GM18519 (cell line): ENCODE results near the gene CDH23.

Experiments
- ATAC-seq: cut with Tn5 transposase; IDR thresholded peaks from one replicate; pipeline ENCODE4 v1.9.1; 2021; ENCODE audit warnings: mild to moderate bottlenecking, moderate library complexity; ENCODE audit not compliant: unreplicated experiment, low FRiP score

CDH23 gene

DNA sequence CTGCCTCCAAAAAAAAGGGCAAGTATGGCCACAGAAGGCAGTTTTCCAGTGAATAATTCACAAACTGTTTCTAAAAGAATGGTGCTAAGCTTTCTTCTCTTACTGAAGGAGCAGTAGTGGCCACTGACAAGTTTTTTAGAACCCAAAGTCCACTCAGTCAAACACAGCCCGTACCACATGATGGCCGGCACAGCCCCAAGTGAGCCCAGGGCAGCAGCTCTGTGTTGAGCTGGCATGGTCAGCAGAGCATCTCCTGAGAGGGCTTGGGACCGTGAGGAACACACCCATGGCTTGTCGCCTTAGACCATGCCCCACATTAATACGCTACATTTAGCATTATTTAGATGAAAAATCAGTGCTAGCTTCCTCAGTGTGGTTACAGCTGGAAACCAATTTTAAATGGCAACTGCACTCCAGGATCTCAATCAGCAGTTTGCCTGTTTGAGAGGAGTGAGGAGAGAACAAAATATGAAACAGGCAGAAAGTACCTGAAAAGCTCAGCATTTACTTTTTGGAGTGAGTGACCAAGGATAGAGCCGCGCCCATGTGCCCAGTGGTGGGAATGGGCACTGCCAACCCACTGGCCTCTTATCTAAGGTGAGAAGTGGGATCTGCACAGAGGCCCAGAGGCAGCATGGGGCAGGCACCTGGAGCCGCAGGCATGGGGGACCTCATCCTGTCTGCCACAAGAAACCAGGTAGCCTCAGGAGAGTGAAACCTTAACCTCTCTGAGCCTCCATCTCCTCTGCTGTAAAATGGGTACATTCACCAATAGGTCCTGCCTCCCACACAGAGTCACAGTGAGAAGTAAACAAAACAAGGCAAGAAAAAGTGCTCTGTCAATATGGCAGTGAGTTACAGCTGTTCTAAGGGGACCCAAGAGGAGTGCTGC, 437.0 kb downstream of the CDH23 start:
- no peak for ATAC-seq

DNA sequence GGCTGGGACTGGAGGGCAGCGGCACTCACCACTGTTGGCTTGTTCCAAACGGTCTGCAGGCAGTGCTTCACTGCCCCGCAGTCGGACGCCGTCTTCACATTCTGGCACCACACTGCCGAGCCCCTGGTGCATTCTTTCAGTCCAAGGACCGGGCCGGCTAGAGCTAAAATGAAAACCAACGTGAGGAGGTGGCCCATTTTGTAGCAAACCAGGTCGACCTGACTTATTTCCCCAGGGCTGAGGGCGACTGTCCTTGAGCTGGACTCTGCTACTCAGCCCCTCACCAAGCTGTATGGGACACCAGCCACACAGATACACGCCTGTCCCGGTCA, 437.6 kb downstream of the CDH23 start:
- ATAC-seq, result no peak

DNA sequence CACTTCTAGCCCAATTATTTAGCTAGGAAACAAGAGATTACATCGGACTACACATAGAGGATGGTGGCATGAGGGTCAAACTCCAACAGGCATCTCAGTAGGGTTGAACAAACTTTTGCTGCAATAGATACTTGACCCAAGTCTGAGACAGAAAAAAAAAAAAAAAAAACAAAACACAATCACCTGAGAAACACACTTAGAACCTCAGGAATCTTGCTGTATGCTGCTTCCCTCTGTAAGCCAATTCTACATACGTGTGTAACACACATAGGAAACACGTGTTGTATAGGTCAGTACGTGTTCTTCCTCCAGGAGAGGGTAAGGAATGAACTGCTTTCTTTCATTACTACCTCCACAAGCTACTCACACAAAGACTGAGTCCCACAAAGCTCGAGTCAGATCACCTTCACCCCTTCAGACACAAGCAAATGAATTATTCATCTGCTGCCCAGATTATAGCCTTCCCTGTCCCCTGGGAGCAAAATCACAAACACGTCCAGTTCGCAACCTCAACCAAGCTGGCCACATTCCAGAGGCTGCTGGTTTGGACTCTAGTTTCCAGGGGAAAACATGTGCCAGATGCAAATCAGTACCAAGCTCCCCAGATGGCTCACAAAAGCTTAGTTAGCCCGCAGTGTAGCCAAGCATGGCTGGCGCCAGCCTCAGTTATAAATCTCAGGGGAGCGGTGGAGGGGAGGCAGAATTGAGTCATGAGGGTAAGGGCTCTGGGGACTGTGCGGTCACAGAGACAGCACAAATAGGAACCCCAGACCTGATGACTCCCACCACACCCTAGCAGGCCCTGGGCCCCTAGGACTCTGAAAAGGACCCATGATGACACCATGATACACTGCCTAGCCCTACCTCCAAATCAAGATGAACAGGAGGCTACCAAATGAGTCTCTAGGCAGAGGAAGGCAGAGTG, 439.2 kb downstream of the CDH23 start:
- peak; percentile 75 for ATAC-seq

DNA sequence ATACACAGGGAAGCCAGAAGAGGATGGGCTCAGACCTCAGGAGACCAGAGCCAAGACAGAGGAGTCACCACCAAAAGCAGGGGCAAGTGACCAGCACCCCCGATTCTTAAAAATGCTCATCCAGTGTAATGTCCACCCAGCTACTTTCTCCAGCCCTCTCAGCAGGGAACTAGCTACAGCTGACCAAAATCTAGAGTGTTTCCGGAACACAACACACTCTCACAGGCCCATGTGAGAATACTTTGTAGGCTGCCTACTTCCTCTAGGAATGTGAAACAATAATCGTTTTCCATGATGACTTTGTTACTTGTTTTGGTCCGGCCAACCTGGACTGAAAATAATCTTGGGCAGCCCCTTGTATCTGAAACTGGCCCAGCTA, 439.9 kb downstream of the CDH23 start:
- ATAC-seq, result no peak

DNA sequence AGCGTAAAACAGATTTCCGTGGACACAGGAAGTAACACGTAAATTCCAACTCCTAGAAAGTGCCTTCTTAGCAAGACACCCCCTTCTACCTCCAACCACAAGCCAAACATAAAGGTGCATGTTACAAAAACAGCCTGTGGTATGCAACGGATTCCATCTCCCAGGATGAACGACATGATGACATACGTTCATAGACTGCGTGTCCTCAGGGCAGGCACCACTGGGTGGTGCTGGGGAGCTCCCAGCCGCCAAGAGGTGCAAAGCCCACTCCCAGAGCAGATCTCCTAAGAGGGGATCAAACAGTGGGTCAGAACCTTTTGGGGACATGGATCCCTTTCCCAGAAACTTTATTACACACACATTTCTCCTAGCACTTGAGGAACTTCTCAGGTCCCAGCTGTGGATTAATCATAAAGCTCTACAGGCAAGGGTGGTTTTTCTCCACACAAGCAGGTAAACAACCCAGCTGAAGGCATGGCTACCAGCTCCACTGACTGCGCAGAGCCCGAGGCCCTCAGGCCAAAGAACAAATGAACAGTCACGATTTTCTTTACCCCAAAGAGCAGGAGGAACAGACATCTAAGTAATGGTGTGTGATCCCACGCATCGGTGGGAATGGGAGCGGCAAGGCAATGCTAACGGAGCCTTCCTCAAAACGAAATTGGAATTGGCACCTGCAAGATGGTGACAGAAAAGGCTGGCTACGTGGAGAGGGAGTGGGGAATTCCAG, 440.5 kb downstream of the CDH23 start:
- ATAC-seq, result no peak

DNA sequence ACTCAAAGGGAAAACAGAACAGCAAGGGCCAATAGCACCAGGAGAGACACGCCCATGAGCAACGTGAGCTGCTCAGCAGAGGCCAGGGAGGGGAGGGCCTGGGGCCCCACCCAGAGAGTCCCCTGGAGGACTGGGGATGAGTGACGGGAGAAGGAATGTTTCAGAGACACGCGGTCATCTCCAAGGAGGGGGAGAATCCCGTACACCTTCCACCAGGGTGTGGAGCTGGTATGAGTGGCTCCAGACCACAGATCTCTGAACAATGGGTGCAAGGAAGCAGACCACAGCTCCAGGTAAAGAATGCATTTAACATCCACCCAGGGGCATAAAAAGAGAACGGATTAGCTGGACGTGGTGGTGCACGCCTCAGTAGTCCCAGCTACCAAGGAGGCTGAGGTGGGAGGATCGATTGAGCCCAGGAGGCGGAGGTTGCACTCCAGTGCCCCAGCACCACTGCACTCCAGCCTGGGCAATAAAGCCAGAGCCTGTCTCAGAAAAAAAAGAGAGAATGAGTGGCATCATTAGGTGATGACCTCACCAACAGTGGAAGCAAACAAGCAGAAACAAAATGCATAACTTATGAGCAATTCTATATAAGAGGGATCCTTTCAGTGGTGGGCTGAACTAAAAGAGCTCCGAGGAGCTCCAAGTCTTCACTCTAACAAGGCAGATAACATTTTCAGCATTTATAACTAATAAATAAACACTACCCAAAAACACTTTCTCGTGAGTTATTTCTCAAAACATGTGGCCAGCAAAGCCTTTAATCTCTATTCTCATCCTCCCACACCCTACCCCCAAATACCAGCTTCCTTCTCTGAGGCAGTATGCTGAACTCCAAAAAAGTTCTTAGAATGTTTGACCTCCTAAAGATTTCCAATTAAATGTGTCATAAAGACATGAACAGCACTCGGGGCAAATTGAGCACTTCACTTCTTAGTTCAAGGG, 441.8 kb downstream of the CDH23 start:
- no peak for ATAC-seq

DNA sequence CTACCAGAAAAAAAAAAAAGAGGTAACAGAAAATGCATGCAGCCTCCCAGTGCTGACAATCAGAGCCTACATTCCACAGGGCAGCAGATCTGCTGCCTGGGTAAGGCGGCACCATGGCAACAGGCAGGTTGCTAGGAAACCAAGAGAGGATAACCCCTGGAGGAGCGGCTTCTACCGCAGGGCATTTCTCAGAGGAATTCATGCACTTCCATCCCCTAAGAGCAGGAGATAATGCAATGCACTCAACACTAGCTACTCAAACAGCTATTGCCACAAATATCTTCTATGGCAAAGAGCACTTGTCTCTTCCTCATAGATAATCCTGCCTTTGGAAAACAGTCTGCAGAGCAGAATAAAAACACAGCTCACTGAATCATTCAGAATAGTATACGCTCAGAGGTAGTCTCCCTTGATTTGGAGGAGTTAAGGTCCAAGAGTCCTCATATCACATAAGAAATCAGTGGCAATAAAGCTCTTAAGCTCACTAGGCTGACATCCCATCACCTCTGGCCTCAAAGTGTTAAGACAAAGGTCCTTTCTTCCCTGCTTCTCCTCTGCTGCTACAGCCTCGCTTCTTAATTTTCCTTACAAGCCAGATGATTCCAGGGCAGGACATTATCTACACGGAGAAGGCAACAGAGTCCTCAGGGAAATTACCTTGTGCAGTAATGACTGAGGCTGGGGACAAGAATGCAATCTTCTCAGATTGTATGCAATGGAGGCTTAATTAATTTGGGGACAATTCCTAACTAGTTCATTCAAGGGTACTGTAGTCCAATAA, 443.6 kb downstream of the CDH23 start:
- no peak for ATAC-seq

DNA sequence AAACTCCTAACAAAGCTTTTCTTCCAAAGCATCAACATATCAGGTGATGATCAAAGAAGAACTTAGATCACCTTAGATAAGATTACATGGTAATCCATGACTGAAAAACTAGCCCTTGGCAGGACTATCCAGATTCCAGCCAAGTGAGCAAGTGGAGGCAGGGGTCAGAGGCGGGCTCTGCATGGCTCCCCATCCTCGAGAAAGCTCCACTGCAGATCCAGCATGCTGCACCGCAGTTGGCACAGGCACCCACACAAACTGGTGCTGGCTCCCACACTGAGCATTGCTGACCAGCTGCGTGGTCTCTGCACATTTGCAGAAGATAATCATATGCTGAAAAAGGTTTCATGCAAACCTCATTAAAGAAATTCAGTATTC, 444.2 kb downstream of the CDH23 start:
- no peak for ATAC-seq

DNA sequence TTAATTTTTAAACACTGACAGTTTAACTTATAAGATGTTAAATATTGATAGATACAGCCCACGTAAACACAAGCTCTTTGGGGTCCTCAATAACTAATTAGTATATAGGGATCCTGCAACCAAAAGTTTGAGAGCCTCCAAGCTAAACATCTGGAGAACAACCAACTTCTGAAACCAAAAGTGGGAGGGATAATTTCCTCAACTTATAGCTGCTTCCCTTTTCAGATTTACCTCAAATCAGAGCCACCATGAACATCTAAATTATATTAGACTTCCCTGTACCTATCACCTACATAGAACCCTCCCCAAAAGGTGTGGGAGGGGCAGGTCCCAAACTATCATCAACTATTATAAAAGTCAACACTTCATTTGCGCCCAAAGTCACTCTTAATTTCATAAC, 445.7 kb downstream of the CDH23 start:
- ATAC-seq, result no peak

DNA sequence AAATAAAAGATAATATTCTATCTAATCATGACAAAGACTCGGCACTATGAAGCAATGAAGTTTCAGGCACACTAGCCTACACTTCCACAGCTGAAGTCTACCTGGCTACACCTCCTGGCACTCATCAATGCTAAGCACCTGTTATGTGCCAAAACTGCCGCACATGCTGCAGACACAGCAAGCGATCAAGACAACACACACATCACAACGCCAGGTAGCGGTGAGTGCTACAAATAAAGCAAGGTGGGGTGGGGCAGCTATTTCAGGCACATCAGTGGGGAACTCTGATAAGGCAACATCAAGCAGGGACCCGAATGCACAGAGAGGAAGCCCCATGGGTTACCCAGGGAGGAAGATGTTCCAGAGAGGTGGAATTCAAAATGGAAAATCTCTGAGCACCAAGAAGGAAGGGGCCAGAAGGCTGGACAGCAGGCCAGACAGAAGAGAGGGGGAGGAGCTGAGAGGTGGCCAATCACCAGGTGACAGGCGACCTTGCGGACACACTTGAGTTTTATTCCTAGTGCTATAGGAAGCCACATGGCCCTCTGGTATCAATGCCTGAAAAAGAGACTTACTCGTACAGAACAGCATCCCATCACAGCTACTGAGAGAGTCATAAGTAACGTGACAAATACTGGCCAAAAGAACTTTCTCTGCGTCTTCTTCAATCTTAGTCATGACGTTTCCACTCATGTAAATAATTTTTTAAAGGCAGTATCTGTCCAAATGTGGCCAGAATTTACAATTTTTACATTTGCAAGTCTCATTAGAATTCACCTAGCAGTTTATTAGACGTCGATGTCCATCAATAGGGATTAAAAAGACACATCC, 446.4 kb downstream of the CDH23 start:
- no peak for ATAC-seq

DNA sequence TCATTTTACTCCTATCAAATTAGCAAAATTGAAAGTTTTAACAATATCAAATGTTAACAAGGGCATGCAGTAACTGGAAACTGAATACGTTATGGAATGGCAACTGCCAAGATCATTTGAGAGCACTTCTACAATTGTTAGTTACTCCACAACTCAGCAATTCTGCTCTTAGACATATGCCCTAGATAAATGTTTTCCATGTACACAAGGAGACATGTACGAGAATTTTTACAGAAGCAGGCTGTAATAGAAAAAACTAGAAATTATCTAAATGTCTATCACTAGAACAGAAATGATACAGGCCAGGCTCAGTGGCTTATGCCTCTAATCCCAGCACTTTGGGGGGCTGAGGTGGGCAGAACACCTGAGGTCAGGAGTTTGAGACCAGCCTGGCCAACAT, 447.4 kb downstream of the CDH23 start:
- no peak for ATAC-seq

DNA sequence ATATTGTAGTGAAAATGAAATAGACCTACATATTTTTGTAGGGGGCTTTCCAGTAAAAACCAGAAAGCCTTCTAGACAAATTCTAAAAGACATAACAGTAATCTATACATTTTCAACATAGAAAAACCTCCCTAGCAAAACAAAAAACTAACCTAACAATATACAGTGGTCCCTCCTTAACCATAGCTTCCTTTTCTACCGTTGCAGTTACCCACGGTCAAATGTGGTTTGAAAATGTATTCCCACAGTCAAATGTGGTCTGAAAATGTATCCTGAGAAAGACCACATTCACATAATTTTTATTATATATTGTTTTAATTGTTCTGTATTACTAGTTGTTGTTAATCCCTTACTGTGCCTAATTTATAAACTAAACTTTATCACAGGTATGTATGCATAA, 448.0 kb downstream of the CDH23 start:
- no peak for ATAC-seq

DNA sequence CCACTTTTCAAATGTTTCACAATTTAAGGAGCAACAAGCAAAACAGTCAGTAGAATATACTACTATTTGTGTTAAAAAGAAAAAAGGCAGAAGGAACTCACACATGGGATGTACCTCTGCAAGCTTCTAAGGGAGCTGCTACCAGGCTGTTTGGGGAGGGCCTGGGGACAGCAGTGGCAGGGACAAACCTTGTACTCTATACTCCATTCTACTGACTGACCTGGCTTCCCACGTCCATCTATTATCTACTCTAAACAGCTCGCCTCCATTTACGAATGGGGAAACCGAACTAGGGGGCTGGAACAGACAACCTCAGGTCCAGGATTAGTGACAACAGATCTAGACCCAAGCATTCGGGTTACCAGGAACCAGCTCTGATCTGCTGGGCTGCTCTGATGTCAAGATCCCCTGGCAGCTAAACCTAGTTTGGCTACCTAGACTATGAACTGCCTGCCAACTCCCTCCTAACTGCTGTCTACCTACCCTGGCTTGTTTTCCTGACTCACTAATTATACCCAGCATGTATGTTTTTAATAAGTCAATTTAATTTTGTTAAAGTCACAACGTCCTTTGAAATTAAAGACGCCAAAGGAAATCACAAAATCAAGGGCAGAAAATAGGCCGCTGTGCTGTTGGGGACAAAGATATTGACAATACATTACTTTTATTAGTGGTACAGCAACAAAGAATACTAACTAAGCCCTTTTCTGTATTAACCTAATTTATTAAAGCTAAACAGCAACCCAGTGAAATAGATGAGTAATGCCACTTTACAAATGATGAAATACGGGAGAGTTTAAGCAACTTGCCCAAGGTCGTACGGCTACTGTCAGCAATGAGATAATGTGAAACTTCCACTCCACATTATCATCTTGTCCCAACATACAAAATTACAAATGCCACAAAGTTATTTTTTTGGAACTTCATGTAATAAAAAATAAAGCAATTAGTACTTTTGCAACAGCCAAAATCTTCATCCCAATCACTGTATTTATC, 449.0 kb downstream of the CDH23 start:
- ATAC-seq, result no peak

DNA sequence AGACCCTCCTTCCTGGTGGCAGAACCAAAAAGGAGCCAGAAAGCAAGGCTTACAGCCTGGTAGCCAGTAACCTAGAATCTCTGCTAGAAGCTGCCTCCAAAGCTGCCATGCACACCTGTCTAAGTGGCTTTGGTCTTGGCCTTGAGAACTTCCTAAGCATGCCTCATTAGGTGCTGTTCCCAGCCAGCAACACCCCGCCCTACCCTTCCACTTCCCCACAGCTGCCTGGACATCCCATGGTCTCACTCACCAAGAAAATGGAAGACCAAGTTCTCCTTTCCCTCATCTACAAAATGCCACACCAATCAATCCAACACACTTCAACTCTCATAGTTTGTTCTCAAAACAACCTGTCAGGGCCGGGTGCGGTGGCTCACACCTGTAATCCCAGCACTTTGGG, 450.1 kb downstream of the CDH23 start:
- ATAC-seq, result no peak

DNA sequence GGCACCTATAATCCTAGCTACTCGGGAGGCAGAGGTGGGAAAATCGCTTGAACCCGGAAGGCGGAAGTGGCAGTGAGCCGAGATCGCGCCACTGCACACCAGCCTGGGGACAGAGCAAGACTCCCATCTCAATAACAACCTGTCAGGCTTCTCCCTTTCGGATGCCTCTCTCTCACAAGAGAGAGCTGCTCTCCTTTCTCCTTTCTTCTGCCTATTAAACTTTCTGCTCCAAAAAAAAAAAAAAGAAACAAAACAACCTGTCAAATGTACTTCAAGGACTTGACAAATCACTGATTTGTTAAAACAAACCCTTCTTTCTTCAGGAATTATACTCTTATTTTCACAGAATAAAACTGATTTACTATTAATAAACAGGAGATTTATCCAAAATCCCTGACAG, 450.7 kb downstream of the CDH23 start:
- ATAC-seq, result no peak

DNA sequence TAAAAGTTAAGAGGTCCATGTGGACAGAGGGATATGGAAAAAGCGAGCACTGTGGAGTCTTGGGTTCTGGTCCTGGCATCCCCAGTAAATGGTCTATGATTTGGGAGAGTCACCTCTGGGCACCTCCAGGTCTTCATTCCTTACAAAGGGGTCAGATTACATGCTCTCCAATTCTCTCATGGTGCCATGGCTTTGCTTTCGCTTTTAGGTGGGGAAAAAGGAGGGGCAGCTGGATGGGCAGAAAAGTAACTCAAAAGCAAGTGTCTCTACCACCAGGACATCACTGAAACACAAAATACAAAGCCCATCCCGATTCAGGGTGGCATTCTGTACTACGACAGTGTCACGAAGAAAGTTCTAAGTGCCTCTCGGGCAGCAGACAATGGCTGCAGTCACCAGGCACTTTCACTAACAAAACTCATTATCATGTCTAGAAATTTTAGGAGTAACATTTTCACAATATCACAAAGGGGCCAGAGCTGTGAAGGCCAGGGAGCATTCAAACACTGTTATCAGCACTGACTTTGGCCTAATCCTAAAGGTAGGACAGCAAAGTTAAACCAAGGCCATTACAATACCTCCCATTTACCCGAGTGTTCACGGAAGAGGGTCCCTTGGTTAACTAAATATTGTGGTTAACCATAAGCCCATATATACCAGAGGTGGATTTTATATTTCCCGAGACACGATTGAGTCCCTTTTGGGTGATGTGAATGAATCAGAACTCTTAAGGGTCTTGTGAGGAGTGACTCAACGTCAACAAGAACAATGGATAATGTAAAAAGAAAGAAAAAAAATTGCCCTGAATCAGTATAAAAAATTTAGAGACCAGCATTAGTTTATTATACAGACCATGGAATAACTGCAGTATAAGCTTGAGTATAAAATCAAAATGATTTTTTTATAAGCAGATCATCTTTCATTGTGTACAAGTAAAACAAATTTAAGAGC, 451.9 kb downstream of the CDH23 start:
- ATAC-seq, result no peak
